ENCODE measurements around the gene TRPC3. TPM values are rescaled to one million over a fixed set of nuclear protein-coding genes. Genes with fewer than 3 reads are reported as not detected.

Gene TRPC3
- not detected for total RNA-seq

GRCh38 chr4:121951521-121952110, at the start of gene TRPC3:
TSS of gene TRPC3 (minus strand) at chr4:121952060. CDS start at chr4:121951680, 380 bp downstream.
- peak in 1 of 3 donors; percentile 39 for DNase-seq (ENCODE audit: low read depth in 2 of 3, low spot score in 2 of 3)

GRCh38 chr4:122000849-122001248, 49.0 kb upstream of the TRPC3 start:
- no peak for DNase-seq (ENCODE audit: low read depth in 2 of 3, low spot score in 2 of 3)

GRCh38 chr4:121998024-121998423, 46.2 kb upstream of the TRPC3 start:
- no peak for DNase-seq (ENCODE audit: low read depth in 2 of 3, low spot score in 2 of 3)

DNA sequence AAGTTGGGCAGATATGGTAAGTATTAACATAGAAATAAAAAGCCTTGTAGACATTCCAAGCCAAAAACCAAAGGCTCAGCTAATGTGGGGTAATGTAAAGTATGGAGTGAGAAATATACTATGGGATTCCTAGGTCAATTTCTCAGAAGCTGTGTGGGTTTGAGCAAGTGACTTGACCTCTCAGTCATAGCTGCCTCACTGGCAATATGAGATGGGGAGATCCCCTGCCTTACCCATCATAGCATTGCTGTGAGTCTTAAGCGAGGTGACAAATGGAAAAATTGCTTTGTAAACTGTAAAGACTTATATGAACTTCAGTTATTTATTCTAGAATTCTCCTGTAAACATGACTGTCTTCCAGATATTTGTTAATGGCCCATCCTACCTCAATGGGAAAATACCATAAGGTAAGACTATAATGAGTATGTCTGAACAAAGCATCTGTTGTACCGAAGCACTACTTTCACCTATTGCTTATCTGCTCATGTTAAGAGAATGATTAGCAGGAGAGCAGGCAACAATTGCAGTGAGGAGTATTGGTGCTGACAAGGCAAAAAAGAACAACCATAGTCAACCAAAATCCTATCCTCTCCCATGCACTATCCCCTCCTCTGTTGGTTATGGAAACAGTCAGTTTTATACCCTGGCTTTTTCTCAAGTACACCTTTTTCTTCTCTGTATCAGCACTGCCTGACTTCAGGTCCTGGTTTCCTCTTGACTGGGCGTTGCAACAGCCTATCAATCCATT, 44.1 kb upstream of the TRPC3 start:
- no peak for DNase-seq (ENCODE audit: low read depth in 2 of 3, low spot score in 2 of 3)

- DNase-seq (ENCODE audit: low read depth in 2 of 3, low spot score in 2 of 3): no peak
Observed at GRCh38 chr4:121991968-121992367, 40.1 kb upstream of the TRPC3 start.

DNA sequence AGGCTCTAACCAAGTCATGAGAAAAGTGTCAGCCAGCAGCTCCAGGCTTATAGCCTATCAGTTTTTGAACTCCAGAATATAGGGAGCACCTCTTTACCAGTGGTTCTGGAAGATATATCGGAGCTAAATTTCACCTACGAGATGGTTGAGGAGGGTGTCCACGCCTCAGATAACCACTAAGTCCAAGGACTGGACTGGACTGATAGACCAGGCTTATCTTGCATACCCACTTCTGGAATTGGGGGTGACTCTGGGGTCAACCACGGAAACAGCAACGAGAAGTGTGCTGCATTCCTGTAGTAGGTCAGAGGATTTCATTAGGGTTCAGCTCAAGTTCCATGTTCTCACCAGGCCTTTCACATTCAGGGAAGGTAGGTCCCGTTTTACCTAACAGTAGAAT, 38.6 kb upstream of the TRPC3 start:
- no peak for DNase-seq (ENCODE audit: low read depth in 2 of 3, low spot score in 2 of 3)

DNA sequence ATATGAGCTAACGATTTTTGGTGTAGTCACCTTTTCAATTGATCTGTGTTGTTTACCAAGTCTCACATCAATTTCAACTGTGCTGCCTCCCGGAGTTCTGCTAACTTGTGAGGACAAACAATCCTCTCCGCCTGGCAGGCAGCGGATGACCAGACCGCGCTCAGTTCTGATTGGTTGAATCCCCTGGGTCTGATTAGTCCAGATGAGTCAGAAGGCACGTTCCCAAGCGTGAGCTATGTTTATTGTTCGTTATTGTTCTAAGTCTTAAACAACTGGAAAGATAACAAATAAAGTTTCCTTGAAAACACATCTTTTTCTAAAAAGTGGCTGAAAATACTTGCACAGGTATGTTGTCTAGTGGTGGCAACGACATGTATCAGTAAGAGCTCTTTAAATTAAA, 37.9 kb upstream of the TRPC3 start:
- DNase-seq (ENCODE audit: low read depth in 2 of 3, low spot score in 2 of 3): no peak

DNA sequence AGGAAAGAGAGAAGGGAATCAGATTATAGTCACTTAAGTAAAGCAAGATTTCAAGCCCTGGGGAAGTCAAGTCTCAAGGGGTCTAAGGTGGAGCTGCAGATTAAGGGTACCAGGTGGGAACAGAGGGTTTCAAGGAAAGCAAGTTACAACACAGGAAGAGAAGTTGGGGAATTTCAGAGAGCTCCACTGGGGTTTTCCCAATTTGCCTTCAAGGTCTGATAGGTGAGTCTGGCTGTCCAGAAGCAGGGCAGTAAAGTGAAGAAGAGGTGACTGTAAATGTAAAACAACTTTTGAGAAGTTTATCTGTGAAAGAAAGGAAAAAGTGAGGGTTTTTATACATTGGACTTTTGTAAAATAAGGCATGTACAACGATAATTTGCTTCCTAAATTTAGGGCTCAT, 37.1 kb upstream of the TRPC3 start:
- no peak for DNase-seq (ENCODE audit: low read depth in 2 of 3, low spot score in 2 of 3)

DNA sequence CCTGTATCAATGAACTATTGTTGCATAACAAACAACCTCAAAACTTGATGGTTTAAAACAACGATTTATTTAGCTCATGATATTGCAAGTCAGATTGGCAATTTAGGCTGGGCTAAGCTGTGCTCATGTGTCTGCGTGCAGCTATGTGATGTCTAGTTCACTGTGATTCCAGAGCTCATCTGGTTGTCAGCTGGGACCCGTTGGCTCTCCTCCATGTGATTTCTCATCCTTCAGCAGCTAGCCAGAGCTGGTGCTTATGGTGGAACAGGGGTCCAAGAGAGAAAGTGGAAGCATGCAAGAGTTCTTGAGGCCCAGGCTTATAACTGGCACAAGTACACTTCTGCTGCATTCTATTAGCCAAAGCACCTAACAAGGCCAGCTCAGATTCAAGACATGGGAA, 28.8 kb upstream of the TRPC3 start:
- DNase-seq (ENCODE audit: low read depth in 2 of 3, low spot score in 2 of 3): no peak

GRCh38 chr4:121978172-121978516, 26.3 kb upstream of the TRPC3 start:
- no peak for DNase-seq (ENCODE audit: low read depth in 2 of 3, low spot score in 2 of 3)

- no peak for DNase-seq (ENCODE audit: low read depth in 2 of 3, low spot score in 2 of 3)
Observed at GRCh38 chr4:121977251-121978171, 25.7 kb upstream of the TRPC3 start.

- no peak for DNase-seq (ENCODE audit: low read depth in 2 of 3, low spot score in 2 of 3)
Observed at GRCh38 chr4:121975784-121976183, 23.9 kb upstream of the TRPC3 start.

DNA sequence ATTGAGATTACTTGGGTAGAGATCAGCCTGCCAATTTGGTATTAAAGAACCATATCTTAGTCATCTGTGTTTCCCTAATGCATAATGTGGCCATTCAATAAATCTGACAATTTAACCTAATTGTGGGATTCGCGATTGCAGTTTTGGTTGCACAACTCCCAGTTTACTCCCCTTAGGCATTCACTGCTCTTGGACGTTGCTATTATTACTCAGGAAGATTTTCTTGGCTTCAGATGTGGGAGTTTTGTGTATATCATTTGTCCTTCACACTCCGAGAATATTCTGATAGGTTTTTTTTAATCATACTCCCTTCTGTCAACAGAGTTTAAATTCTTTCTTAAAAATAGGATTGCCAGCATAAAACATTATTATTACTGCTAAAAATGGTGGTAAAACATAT, 22.0 kb upstream of the TRPC3 start:
- no peak for DNase-seq (ENCODE audit: low read depth in 2 of 3, low spot score in 2 of 3)

GRCh38 chr4:121968859-121969258, 17.0 kb upstream of the TRPC3 start:
- DNase-seq (ENCODE audit: low read depth in 2 of 3, low spot score in 2 of 3): no peak

DNA sequence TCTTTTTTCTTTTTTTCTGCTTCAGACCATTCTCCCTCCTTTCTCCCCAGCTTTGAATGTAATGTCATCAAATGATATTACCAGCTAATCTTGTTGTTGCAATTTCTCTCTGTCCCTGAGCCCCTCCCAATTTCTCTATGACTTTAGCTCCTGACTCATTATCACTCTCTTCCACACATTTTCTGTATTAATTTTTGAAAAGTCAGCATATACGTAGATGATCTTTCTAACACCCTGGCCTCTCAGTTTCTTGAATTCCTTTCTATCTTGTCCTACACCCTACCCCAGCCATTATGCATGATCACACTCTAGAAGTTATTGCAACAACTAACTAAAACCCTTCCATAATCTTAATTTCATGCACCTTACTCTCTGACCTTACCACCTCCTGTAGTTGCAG, 13.1 kb upstream of the TRPC3 start:
- DNase-seq (ENCODE audit: low read depth in 2 of 3, low spot score in 2 of 3): no peak

GRCh38 chr4:121960818-121961217, 9.0 kb upstream of the TRPC3 start:
- no peak for DNase-seq (ENCODE audit: low read depth in 2 of 3, low spot score in 2 of 3)

DNA sequence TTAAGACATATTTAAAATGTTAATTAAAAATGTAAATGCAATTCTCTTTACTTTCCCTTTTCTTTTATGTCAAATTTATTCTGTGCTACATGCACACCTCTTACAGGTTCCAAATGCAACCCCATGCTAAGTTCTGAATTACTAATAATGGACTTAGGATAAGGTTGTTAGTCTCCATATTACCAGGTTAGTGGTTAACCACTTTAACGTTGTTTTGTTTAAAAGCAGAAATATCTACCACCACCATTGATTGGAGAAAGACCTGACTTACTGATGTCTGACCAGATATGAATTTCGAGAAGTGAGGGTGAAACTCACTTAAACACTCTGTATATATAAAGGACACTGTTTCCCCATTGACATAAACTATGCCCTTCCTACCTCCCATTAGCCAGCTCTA, 6.9 kb upstream of the TRPC3 start:
- DNase-seq (ENCODE audit: low read depth in 2 of 3, low spot score in 2 of 3): no peak

- no peak for DNase-seq (ENCODE audit: low read depth in 2 of 3, low spot score in 2 of 3)
Observed at GRCh38 chr4:121957266-121957665, 5.4 kb upstream of the TRPC3 start.

- no peak for DNase-seq (ENCODE audit: low read depth in 2 of 3, low spot score in 2 of 3)
Observed at GRCh38 chr4:121953860-121954259, 2.0 kb upstream of the TRPC3 start.

- DNase-seq (ENCODE audit: low read depth in 2 of 3, low spot score in 2 of 3): peak in 1 of 3 donors; percentile 19
Observed at GRCh38 chr4:121952290-121952689, 430 bp upstream of the TRPC3 start.

DNA sequence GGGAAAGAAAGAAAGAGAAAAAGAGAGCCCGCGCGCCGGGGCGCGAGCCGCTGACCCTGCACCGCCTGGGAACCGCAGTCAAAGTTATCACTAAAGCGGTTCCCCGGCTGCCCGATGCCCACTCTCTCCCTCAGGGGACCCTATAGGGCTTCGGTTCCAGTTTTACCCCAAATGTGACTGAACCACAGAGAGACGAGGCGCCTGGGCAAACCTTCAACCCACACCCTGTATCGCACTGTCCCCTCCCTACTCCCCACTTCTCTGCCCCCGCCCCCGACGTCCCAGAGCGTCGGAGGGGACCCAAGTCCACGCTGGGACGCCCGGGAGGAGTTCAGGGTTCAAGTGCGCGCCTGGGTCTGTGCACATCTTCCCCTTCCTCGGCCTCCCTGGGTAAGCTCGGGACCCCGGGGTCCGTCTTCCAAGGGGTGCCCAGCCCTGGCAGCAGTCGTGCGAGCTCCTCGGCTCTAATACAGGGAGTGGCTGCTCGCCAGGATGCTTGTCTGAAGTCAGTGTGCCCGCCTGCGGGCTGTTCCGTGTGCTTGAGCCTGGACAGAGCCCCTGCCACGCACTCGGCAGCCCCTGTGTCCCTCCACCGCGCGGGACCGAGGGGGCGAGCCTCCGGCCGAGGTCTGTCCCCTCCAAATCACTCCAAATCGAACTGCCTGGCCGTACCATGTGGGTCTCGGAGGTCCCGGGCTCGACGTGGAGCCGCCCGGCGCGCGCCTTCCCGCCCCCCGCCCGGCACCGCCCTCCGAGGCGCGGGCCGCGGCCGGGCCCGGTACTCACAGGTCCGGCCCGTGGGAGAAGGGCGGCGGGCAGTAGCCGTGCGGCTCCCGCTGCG, 960 bp downstream of the TRPC3 start:
- no peak for DNase-seq (ENCODE audit: low read depth in 2 of 3, low spot score in 2 of 3)

All from hematopoietic multipotent progenitor cell (in vitro differentiated cells).